ENCODE results near the gene KCNAB1. TPM values are rescaled to one million over a fixed set of nuclear protein-coding genes. Genes with fewer than 3 reads are reported as not detected.

Gene KCNAB1
- total and polyA plus RNA-seq, 2 of the 8 experiments (the other 6 are each of a cell fraction or from before 2014, with no cell fraction given), result 0.51 to 2.3 TPM

GRCh38 chr3:156518726-156519125, 398.3 kb downstream of the KCNAB1 start:
- Histone ChIP-seq H3K4ac (replicated peaks; ENCODE audit: insufficient read length, low read depth, low read length) (no peak overlapping the region), H3K4me2 (ENCODE audit: insufficient read depth in 1 of 2, low read depth in 2 of 2, low read length in 2 of 2) (no peak overlapping the region), H3K27me3 (replicated peaks in 1 of 4; ENCODE audit: control insufficient read depth in 3 of 4, extremely low read depth in 1 of 4, insufficient read depth in 3 of 4, low read length in 3 of 4) (no peaks in the 10 kb centered on the region), H3K79me2 (ENCODE audit: control insufficient read depth in 1 of 2, insufficient read depth in 2 of 2, low read length in 2 of 2) (no peaks in the 10 kb centered on the region), H3K27ac (ENCODE audit: low read depth, low read length) (no peak overlapping the region), H3K9ac (replicated peaks in 1 of 4; ENCODE audit: extremely low read depth in 1 of 4, low read depth in 3 of 4, low read length in 3 of 4) (no peak overlapping the region), H3K4me1 (replicated peaks in 1 of 4; ENCODE audit: control insufficient read depth in 3 of 4, insufficient read depth in 4 of 4, low read length in 3 of 4) (peaks cover 0 to 3% (median 0%) of the 10 kb centered on the region in 4 experiments; a peak in 1 of 7 replicates), H2BK12ac (ENCODE audit: low read depth, low read length) (no peak overlapping the region), H4K91ac (replicated peaks; ENCODE audit: insufficient read length, low read length) (no peak overlapping the region), H2BK120ac (replicated peaks; ENCODE audit: low read depth, low read length) (no peak overlapping the region), H3K23ac (ENCODE audit: insufficient read length) (no peak overlapping the region), H3K18ac (ENCODE audit: extremely low read depth, low read length) (no peak overlapping the region), H4K5ac (ENCODE audit: insufficient read length, low read depth, low read length) (no peak overlapping the region), H4K20me1 (replicated peaks in 1 of 2; ENCODE audit: control insufficient read depth in 1 of 2, insufficient read depth in 2 of 2, low read length in 2 of 2) (no peaks in the 10 kb centered on the region), H2BK5ac (ENCODE audit: low read depth, low read length) (no peak overlapping the region), H2AFZ (ENCODE audit: low read length) (no peak overlapping the region), H3K36me3 (ENCODE audit: control insufficient read depth in 2 of 4, insufficient read depth in 4 of 4, low read length in 3 of 4) (no peaks in the 10 kb centered on the region), H3K14ac (ENCODE audit: insufficient read length) (no peak overlapping the region), H2BK20ac (ENCODE audit: low read length) (no peak overlapping the region), H3K23me2 (ENCODE audit: low read depth, low read length) (no peaks in the 10 kb centered on the region), H4K8ac (ENCODE audit: extremely low read depth, insufficient read depth, low read length) (no peak overlapping the region), H3K9me3 (ENCODE audit: insufficient read depth in 2 of 2, low read depth in 1 of 2, low read length in 1 of 2) (no peaks in the 10 kb centered on the region), H2AK5ac (ENCODE audit: low read depth, low read length) (no peak overlapping the region), H2BK15ac (ENCODE audit: low read length) (no peak overlapping the region), H3K56ac (replicated peaks; ENCODE audit: insufficient read length, low read depth, low read length) (no peak overlapping the region), H3K4me3 (ENCODE audit: extremely low read depth in 1 of 4, insufficient read depth in 2 of 4, low read depth in 3 of 4, low read length in 4 of 4) (no peak overlapping the region), H3K79me1 (ENCODE audit: low read depth, low read length) (no peaks in the 10 kb centered on the region)
- FAIRE-seq, result no peak
- POLR2A ChIA-PET (ENCODE audit: partially characterized antibody), result interaction anchor here (0.9 kb wide), 1 partner anchor 148 kb away, joined by 3 read pairs; no protein-coding TSS in a partner anchor
- no peak for DNase-seq (ENCODE audit: low read depth in 1 of 2, low spot score in 2 of 2)
- TF ChIP-seq TEAD4 (IDR thresholded peaks at IDR 0.05; ENCODE audit: low read depth, low read length), result no peak
- CTCF ChIA-PET (ENCODE audit: partially characterized antibody), result interaction anchor here (1.3 to 3.9 kb wide), 6 partner anchors 9 to 612 kb away, joined by 3 to 24 read pairs (median 5); no protein-coding TSS in a partner anchor

Data from H1 (cell line).